Naive thymus-derived CD4-positive, alpha-beta T cell (primary cell): ENCODE measurements around the gene TMEM123. TPM values are rescaled to one million over a fixed set of nuclear protein-coding genes. Genes with fewer than 3 reads are reported as not detected.

ENCODE experiments used
- ATAC-seq: fragments of 150-1000 bp; cut with Tn5 transposase; 2 replicates; pipeline ENCODE4 v1.10.0; 2021; ENCODE audit warnings: mild to moderate bottlenecking, moderate library complexity
- CTCF ChIA-PET: fragments of 350-600 bp; sonication (Branson Sonifier 250); formaldehyde crosslinking; loops from one replicate; lab custom pipeline; 2021; ENCODE audit warnings: antibody characterized with exemption; lab: Charles Lee
- POLR2A ChIA-PET: fragments of 350-600 bp; sonication (Branson Sonifier 250); formaldehyde crosslinking; loops from one replicate; lab custom pipeline; 2021; ENCODE audit warnings: antibody characterized with exemption, inconsistent platforms; lab: Charles Lee
- DNase-seq, 9 donors: peaks; one replicate each; pipeline versions ENCODE4 v3.0.0 to v3.0.0-alpha.2; 2020 to 2022; ENCODE audit warnings: mixed read lengths in 1 of 9
- H3K27ac ChIP-seq: one replicate; pipeline ENCODE4 v1.7.0; 2013; ENCODE audit warnings: mild to moderate bottlenecking, low read depth, low read length, moderate library complexity
- H3K27me3 ChIP-seq, 2 donors: one replicate each; pipeline ENCODE4 v1.7.0; 2013; ENCODE audit warnings: low read length in 2 of 2, mild to moderate bottlenecking in 2 of 2, moderate library complexity in 2 of 2; ENCODE audit not compliant: control insufficient read depth in 2 of 2, insufficient read depth in 2 of 2
- H3K36me3 ChIP-seq, 3 experiments: 1 replicate in 2 of 3; 2 replicates in 1 of 3; pipeline ENCODE4 v1.7.0; 2013; ENCODE audit warnings: low read length in 3 of 3, mild to moderate bottlenecking in 3 of 3, moderate library complexity in 1 of 3; ENCODE audit not compliant: insufficient read depth in 3 of 3, control insufficient read depth in 2 of 3
- H3K4me1 ChIP-seq, 2 donors: one replicate each; pipeline ENCODE4 v1.7.0; 2013; ENCODE audit warnings: low read length in 2 of 2, mild to moderate bottlenecking in 2 of 2, moderate library complexity in 1 of 2; ENCODE audit not compliant: control insufficient read depth in 2 of 2, insufficient read depth in 2 of 2
- H3K4me3 ChIP-seq: 2 replicates; pipeline ENCODE4 v1.7.0; 2013; ENCODE audit warnings: mild to moderate bottlenecking, low read length
- H3K9me3 ChIP-seq, 3 experiments: 1 replicate in 2 of 3; 2 replicates in 1 of 3; pipeline ENCODE4 v1.7.0; 2013; ENCODE audit warnings: low read length in 3 of 3; ENCODE audit not compliant: control insufficient read depth in 2 of 3
- H3K27ac Mint-ChIP-seq, 9 donors: one replicate each; pipeline ENCODE4 v1.8.0; 2020 to 2022; ENCODE audit warnings: mixed read lengths in 9 of 9, mild to moderate bottlenecking in 8 of 9, moderate library complexity in 5 of 9, inconsistent platforms in 2 of 9
- H3K27me3 Mint-ChIP-seq, 5 donors: one replicate each; pipeline ENCODE4 v1.8.0; 2021 to 2022; ENCODE audit warnings: mixed read lengths in 5 of 5, mild to moderate bottlenecking in 1 of 5
- H3K36me3 Mint-ChIP-seq, 5 donors: one replicate each; pipeline ENCODE4 v1.8.0; 2020 to 2022; ENCODE audit warnings: mixed read lengths in 5 of 5, mild to moderate bottlenecking in 3 of 5, inconsistent platforms in 1 of 5
- H3K4me1 Mint-ChIP-seq, 7 donors: one replicate each; pipeline ENCODE4 v1.8.0; 2020 to 2022; ENCODE audit warnings: mixed read lengths in 7 of 7, mild to moderate bottlenecking in 3 of 7, inconsistent platforms in 1 of 7
- H3K4me3 Mint-ChIP-seq, 10 donors: one replicate each; pipeline ENCODE4 v1.8.0; 2020 to 2022; ENCODE audit warnings: mild to moderate bottlenecking in 10 of 10, mixed read lengths in 10 of 10, moderate library complexity in 6 of 10, inconsistent platforms in 2 of 10
- H3K9me3 Mint-ChIP-seq, 11 donors: one replicate each; pipeline ENCODE4 v1.8.0; 2020 to 2022; ENCODE audit warnings: mixed read lengths in 11 of 11, mild to moderate bottlenecking in 4 of 11, inconsistent platforms in 1 of 11, moderate library complexity in 1 of 11
- intact Hi-C, 2 donors: fragments of 100-400 bp; cut with micrococcal nuclease; formaldehyde crosslinking; loops; one replicate each; pipeline ENCODE4 v1.15.1; 2023
- polyA plus RNA-seq, 2 donors: library from polyadenylated mRNA; unstranded; fragments of 300-500 nt; fragmentation: Illumina TruSeq; gene quantifications; one replicate each; pipeline ENCODE4 v1.2.3, GENCODE V29; 2021
- total RNA-seq, 6 experiments: library from RNA in 5 of 6; stranded (reverse) in 5 of 6; gene quantifications; 1 replicate in 5 of 6; 2 replicates in 1 of 6; pipeline ENCODE4 v1.2.3 and lab custom pipeline; 2021 to 2026

Gene TMEM123
- total and polyA plus RNA-seq, 7 experiments from 2014 or later, result 270 to 922 (median 485) TPM

DNA sequence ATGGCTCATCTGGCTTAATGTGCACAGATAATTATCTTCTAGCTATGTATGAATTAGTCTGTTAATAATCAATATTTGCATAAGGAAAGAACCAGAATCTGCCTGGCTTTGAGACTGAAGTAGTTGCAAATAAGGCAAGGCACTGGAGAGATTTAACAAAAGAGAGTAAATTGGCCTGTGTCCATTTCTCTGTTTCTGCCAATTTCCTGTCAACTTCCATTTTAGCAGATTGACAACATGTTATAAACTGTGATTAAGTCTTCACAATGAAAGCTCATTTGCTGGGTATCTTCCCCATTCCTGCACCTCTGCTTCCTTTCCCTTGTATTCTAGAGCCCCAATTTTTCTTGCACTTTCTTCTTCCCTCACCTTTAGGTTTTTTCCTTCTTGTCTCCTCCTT is 5.3 kb upstream of the TMEM123 start:
- CTCF ChIA-PET, result interaction anchor here (0.7 to 1.7 kb wide), 6 partner anchors 12 to 163 kb away, joined by 3 to 4 read pairs (median 4); no protein-coding TSS in a partner anchor
- intact Hi-C loops, result loop anchor here in 1 of 2 donors (1.0 kb wide), 1 partner anchor 8 kb away; no protein-coding TSS in a partner anchor
- no peak overlapping the region for H3K27ac ChIP-seq
- Mint-ChIP-seq H3K9me3 (peaks cover 0 to 2% (median 0%) of the 10 kb centered on the region in 11 donors), H3K27me3 (no peaks in the 10 kb centered on the region), H3K4me1 (peaks cover 30 to 80% (median 74%) of the 10 kb centered on the region in 7 donors), H3K36me3 (peaks cover 0 to 20% (median 0%) of the 10 kb centered on the region in 5 donors), H3K27ac (peak overlapping the region in 3 of 9 donors; percentile 0 to 51 (median 9)), H3K4me3 (peak overlapping the region in 6 of 10 donors; percentile 10 to 61 (median 53))
- H3K9me3 ChIP-seq, result no peaks in the 10 kb centered on the region
- ATAC-seq (no peak), DNase-seq (no peak)
- POLR2A ChIA-PET, result interaction anchor here (0.9 to 2.9 kb wide), 2 partner anchors 9 kb away, joined by 3 to 10 read pairs; no protein-coding TSS in a partner anchor
- no peaks in the 10 kb centered on the region for H3K36me3 ChIP-seq
- no peaks in the 10 kb centered on the region for H3K27me3 ChIP-seq
- peaks cover 7 to 23% of the 10 kb centered on the region in 2 donors for H3K4me1 ChIP-seq
- H3K4me3 ChIP-seq, result no peak overlapping the region

DNA sequence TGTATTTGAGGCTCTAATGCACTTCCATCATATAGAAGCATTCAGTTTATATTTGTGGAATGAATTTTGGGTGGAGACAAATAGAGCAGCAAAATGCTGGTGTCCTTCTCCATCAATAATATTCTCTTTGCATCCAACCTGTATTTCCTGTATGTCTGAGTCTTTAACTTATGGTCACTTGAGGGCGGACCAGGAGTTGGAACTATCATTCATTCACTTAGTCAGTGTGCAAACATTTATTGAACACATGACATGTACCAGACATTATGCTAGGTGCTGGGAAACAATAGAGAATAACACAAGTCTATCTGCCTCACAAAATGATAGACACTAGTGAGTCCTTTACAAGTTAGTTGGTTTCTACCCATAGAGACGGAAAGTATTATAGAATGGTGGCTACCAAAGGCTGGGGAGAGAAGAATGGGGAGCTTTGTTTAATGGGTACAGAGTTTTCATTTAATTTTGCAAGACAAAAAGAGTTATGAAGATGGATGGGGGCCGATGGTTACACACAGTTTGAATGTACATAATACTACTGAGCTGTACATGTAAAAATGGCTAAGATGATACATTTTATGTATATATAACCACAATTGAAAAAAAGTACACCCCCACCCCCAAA is 4.6 kb upstream of the TMEM123 start:
- CTCF ChIA-PET, result interaction anchor here (0.7 to 1.7 kb wide), 6 partner anchors 11 to 163 kb away, joined by 3 to 4 read pairs (median 4); no protein-coding TSS in a partner anchor
- POLR2A ChIA-PET, result interaction anchor here (0.9 to 2.9 kb wide), 2 partner anchors 9 to 10 kb away, joined by 3 to 10 read pairs; no protein-coding TSS in a partner anchor
- H3K27me3 ChIP-seq, result no peaks in the 10 kb centered on the region
- Mint-ChIP-seq H3K4me1 (peaks cover 29 to 76% (median 70%) of the 10 kb centered on the region in 7 donors), H3K9me3 (peaks cover 0 to 2% (median 0%) of the 10 kb centered on the region in 11 donors), H3K27ac (peak overlapping the region in 2 of 9 donors; percentile 6 to 25), H3K36me3 (peaks cover 0 to 20% (median 0%) of the 10 kb centered on the region in 5 donors), H3K4me3 (peak overlapping the region in 1 of 10 donors; percentile 10), H3K27me3 (no peaks in the 10 kb centered on the region)
- H3K4me1 ChIP-seq, result peaks cover 7 to 19% of the 10 kb centered on the region in 2 donors
- intact Hi-C loops, result no loop called here
- DNase-seq, result no peak
- no peak overlapping the region for H3K27ac ChIP-seq
- H3K4me3 ChIP-seq, result no peak overlapping the region
- H3K9me3 ChIP-seq, result no peaks in the 10 kb centered on the region
- ATAC-seq, result no peak
- peaks cover 0 to 3% (median 0%) of the 10 kb centered on the region in 3 experiments for H3K36me3 ChIP-seq

DNA sequence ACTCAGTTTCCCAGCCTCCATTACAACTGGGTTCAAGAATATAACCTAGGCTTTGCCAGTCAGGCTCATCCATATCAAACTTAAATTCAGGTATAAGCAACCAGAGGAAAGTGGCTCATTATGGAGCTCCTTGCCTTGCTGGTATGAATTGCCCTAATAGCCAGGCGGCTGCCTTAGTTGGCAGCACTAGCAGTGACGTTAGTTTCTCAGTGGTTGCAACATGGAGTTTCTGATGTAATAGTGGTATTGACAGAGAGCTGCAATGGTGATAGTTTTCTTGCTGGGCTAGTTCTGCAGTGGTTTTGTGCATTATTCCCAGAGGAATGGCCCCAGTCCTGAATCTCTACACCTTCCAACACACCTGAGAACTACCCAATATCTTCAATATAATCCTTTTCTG is 3.8 kb upstream of the TMEM123 start:
- DNase-seq, result no peak
- no peak for ATAC-seq
- Mint-ChIP-seq H3K27ac (no peak overlapping the region), H3K4me3 (no peak overlapping the region), H3K9me3 (peaks cover 0 to 2% (median 0%) of the 10 kb centered on the region in 11 donors), H3K27me3 (no peaks in the 10 kb centered on the region), H3K36me3 (peaks cover 0 to 21% (median 0%) of the 10 kb centered on the region in 5 donors), H3K4me1 (peaks cover 32 to 74% (median 69%) of the 10 kb centered on the region in 7 donors)
- ChIA-PET POLR2A (interaction anchor here (2.9 to 3.6 kb wide), 2 partner anchors 10 to 11 kb away, joined by 10 to 23 read pairs; no protein-coding TSS in a partner anchor), CTCF (interaction anchor here (1.1 to 1.7 kb wide), 4 partner anchors 9 to 162 kb away, joined by 3 to 9 read pairs (median 4); no protein-coding TSS in a partner anchor)
- H3K27me3 ChIP-seq, result no peaks in the 10 kb centered on the region
- peaks cover 0 to 11% (median 0%) of the 10 kb centered on the region in 3 experiments for H3K36me3 ChIP-seq
- intact Hi-C loops, result no loop called here
- no peaks in the 10 kb centered on the region for H3K9me3 ChIP-seq
- H3K4me1 ChIP-seq, result peaks cover 8 to 19% of the 10 kb centered on the region in 2 donors
- no peak overlapping the region for H3K4me3 ChIP-seq
- H3K27ac ChIP-seq, result no peak overlapping the region

DNA sequence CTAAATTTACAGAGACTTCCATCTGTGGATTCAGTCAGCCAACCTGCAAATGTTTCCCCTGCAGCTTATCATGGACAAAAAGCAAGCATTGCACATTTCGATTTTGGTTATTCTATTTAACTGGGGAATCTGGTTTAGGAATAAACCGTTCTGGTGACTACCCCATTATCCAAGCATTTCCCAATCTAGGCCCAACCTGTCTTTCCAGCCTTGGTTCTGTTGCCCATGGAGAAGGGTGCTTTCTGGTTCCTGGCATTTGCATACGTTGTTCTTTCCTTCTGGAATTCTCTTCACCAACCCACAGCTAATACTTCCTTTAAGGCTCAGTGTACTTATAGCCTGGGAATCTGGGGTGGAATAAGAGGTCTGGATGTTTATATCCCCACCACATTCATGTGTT is 1.4 kb upstream of the TMEM123 start:
- POLR2A ChIA-PET, result interaction anchor here (0.7 to 3.6 kb wide), 16 partner anchors 9 to 154 kb away, joined by 3 to 23 read pairs (median 3); no protein-coding TSS in a partner anchor
- peaks cover 47 to 81% (median 71%) of the 10 kb centered on the region in 7 donors for H3K4me1 Mint-ChIP-seq
- peak overlapping the region; percentile 80 for H3K27ac ChIP-seq

DNA sequence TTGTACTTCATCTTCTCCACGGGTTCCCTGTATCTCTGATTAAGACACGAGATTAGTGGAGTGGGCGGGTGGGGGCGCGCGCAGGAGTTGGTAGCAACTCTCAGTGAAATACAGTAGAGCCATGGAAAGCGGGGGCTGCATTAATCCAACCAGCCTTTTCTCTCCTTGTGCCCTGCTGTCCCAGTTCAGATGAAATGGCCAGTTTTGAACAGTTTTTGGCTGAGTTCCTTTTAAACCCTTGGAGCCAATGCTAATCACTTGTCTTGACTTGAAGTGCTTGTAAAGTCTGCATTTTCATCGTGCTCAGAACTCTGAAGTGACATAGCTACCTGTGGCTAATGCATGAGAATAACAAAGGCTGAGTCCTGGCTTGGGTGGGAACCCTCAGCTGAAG is 734 bp upstream of the TMEM123 start:
- CTCF ChIA-PET, result interaction anchor here (0.5 to 1.4 kb wide), 7 partner anchors 23 to 164 kb away, joined by 3 to 9 read pairs (median 3); no protein-coding TSS in a partner anchor

More for the DNA sequence above, 1.4 kb upstream of the TMEM123 start:
- intact Hi-C loops, result loop anchor here (1.0 to 5.0 kb wide), 8 partner anchors 11 to 539 kb away; partner anchors contain the start of gene CEP126 (in 1 of the 2)
- Histone ChIP-seq H3K4me3 (no peak overlapping the region), H3K4me1 (peaks cover 29 to 32% of the 10 kb centered on the region in 2 donors), H3K36me3 (peaks cover 0 to 11% (median 0%) of the 10 kb centered on the region in 3 experiments), H3K27me3 (no peaks in the 10 kb centered on the region), H3K9me3 (no peaks in the 10 kb centered on the region)
- H3K4me3 Mint-ChIP-seq, result peak overlapping the region in 6 of 10 donors; percentile 25 to 97 (median 71)
- CTCF ChIA-PET, result interaction anchor here (1.1 to 1.4 kb wide), 3 partner anchors 64 to 165 kb away, joined by 3 to 9 read pairs (median 3); no protein-coding TSS in a partner anchor
- peaks cover 0 to 24% (median 5%) of the 10 kb centered on the region in 5 donors for H3K36me3 Mint-ChIP-seq
- H3K27ac Mint-ChIP-seq, result peak overlapping the region in 8 of 9 donors; percentile 93 to 99 (median 96)
- no peaks in the 10 kb centered on the region for H3K9me3 Mint-ChIP-seq
- DNase-seq (no peak), ATAC-seq (no peak)
- no peaks in the 10 kb centered on the region for H3K27me3 Mint-ChIP-seq

More for the DNA sequence above, 734 bp upstream of the TMEM123 start:
- peak overlapping the region; percentile 50 for H3K4me3 ChIP-seq
- intact Hi-C loops, result loop anchor here (1.0 to 5.0 kb wide), 8 partner anchors 12 to 538 kb away; partner anchors contain the start of gene CEP126 (in 1 of the 2)
- Mint-ChIP-seq H3K9me3 (no peaks in the 10 kb centered on the region), H3K27ac (peak overlapping the region; percentile 93 to 99 (median 96)), H3K4me3 (peak overlapping the region; percentile 88 to 99 (median 96)), H3K4me1 (peaks cover 50 to 81% (median 71%) of the 10 kb centered on the region in 7 donors), H3K36me3 (peaks cover 0 to 27% (median 6%) of the 10 kb centered on the region in 5 donors), H3K27me3 (no peaks in the 10 kb centered on the region)
- peak in 1 of 9 donors; percentile 44 for DNase-seq
- H3K9me3 ChIP-seq, result no peaks in the 10 kb centered on the region
- peaks cover 0 to 11% (median 0%) of the 10 kb centered on the region in 3 experiments for H3K36me3 ChIP-seq
- no peak for ATAC-seq
- H3K27me3 ChIP-seq, result no peaks in the 10 kb centered on the region
- H3K4me1 ChIP-seq, result peaks cover 34 to 37% of the 10 kb centered on the region in 2 donors
- POLR2A ChIA-PET, result interaction anchor here (0.7 to 3.6 kb wide), 21 partner anchors 8 to 159 kb away, joined by 3 to 23 read pairs (median 3); no protein-coding TSS in a partner anchor
- H3K27ac ChIP-seq, result peak overlapping the region; percentile 80
